GM19043 (cell line): ENCODE results near the gene YJEFN3.

Source experiments
- ATAC-seq: cut with Tn5 transposase; IDR thresholded peaks from one replicate; pipeline ENCODE4 v1.9.1; 2021; ENCODE audit warnings: low read depth; ENCODE audit not compliant: unreplicated experiment

The YJEFN3 gene

GRCh38 chr19:19549804-19550464, 21.2 kb downstream of the YJEFN3 start:
- no peak for ATAC-seq

- no peak for ATAC-seq
Observed at GRCh38 chr19:19550485-19550929, 21.8 kb downstream of the YJEFN3 start.

DNA sequence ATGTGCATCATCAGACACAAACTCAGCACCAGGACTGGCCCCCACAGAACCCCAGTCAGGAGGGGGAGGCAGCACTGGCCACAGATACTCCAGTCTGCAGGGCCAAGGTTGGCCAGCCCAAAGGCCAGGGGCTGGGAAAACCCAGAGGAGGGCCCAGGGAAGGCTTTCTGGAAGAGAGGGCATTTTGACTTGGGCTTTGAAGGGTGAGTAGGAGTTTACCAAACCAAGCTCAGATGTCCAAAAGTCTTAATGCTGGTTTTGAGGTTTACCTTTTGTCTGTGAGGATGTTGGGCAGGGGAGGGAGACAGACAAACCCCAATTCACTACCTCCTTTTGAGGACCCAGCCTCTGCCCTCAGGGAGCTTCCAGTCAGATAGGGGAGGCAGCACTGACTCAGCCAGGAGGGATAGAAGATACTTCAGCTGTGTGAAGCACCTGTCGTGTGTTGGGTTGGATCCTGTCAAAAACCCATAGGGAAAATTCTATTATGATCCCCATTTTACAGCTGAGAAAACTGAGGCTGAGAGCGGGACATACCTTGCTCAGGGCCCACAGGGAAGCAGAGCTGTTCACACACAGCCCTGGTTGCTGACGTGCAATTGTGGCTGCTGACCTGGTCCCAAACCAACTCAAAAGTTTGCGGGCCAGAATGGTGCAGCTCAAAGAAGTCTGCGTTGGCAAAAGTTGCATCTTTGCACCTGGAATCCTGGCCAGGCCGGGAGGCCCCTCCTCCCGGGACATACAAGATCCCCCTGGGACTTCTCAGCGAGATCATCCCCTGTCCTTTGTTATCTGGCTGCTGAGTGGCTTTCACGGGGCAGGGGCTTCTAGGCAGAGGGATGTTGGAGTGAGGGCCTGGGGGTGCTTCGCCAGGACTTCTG, 22.5 kb downstream of the YJEFN3 start:
- ATAC-seq, result no peak

DNA sequence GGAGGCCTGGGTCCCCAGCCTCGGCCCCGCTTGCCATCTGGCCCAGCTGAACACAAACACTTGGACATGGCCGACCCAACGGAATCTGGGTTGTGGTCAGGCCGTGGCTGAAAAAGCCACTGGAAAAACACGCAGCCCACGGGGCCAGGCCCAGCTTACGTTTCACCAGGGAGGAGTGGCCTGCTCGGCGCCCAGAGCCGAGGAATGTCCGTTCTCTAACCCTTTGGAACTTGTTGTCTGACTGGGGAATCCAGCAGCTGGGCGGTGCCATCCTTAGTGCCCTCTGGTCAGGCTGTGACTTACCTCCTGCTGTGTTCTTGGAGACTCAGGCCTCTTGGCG, 23.1 kb downstream of the YJEFN3 start:
- ATAC-seq, result no peak

GRCh38 chr19:19552798-19553197, 24.1 kb downstream of the YJEFN3 start:
- ATAC-seq, result no peak

- ATAC-seq, result no peak
Observed at GRCh38 chr19:19553670-19554069, 25.0 kb downstream of the YJEFN3 start.

- no peak for ATAC-seq
Observed at GRCh38 chr19:19554074-19555023, 25.6 kb downstream of the YJEFN3 start.

DNA sequence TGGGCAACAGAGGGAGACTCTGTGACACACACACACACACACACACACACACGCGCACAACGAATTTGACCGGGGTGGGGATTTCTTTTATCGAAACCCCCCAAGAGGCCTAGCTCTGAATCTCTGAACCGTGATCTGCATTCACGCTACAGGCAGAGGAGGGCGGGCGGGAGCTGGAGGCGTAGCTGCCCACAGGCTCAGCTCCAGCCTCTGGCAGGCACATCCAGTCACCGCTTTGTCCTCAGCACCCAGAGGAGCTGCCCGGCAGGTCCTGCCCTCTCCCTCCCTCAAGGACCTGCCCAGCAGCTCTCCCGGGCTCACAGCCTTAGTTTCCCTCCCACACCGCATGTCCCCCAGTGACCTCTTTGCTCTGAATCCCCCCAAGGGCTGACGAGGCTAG, 29.3 kb downstream of the YJEFN3 start:
- ATAC-seq, result no peak

- no peak for ATAC-seq
Observed at GRCh38 chr19:19558636-19559035, 29.9 kb downstream of the YJEFN3 start.

GRCh38 chr19:19559931-19560330, 31.2 kb downstream of the YJEFN3 start:
- no peak for ATAC-seq

DNA sequence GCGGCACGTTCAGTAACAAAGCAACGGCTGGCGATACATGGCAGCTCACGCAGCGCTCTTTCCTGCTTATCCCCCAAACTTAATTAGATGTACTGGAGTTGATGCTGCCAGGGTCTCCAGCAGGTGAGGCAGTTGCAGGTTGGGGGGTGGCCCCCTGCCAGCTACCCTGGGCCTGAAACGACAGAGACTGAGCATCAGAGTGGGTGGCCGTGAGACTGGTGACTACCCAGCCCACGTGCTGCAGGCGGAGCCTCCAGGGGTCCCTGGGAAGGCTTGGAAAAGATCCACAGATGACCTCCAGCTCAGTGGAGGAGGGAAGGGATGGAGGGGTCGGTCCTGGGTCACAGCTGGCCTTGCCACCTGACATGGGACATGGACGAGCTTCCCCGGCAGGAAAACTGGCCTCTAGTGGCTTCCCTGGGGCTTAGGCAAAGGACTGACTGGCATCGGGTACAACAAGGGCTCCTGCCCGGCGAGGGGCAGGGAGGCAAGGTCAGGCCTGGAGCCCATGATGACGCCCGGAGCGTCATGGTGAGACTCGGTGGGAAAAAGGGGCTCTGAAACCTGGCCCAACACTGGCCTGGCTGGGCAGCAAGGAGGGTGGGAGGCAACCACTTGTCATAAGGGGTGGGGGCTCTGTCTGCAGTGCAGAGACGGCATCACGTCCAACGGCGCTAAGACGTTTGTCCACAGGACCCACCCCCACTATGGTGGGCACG, 33.4 kb downstream of the YJEFN3 start:
- no peak for ATAC-seq

GRCh38 chr19:19562665-19563347, 34.1 kb downstream of the YJEFN3 start:
- ATAC-seq, result no peak

DNA sequence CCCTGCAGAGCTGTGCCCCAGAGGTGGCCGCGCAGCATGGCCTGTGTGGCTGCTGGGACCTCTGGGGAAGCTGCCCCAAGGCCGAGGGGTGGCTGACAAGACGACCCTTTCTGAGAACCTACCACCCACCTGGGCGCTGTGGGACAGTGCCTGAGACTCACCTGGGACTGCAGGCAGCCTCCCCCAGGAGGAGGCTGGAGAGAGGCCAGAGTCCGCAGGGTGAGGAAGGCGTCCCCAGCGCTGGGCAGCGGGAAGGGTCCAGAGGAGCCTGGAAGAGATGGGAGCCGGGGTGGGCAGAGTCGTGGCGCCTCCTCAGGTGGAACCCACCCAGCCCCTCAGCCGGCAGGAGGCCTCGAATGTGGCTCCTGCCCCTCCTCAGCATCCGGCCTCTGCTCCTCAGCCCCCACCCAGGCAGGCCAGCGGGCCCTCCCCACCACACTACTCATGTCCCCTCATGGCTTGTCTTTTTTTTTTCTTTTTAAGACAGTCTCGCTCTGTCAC, 34.7 kb downstream of the YJEFN3 start:
- ATAC-seq, result no peak

GRCh38 chr19:19566306-19566705, 37.6 kb downstream of the YJEFN3 start:
- no peak for ATAC-seq

- no peak for ATAC-seq
Observed at GRCh38 chr19:19567391-19567790, 38.7 kb downstream of the YJEFN3 start.

DNA sequence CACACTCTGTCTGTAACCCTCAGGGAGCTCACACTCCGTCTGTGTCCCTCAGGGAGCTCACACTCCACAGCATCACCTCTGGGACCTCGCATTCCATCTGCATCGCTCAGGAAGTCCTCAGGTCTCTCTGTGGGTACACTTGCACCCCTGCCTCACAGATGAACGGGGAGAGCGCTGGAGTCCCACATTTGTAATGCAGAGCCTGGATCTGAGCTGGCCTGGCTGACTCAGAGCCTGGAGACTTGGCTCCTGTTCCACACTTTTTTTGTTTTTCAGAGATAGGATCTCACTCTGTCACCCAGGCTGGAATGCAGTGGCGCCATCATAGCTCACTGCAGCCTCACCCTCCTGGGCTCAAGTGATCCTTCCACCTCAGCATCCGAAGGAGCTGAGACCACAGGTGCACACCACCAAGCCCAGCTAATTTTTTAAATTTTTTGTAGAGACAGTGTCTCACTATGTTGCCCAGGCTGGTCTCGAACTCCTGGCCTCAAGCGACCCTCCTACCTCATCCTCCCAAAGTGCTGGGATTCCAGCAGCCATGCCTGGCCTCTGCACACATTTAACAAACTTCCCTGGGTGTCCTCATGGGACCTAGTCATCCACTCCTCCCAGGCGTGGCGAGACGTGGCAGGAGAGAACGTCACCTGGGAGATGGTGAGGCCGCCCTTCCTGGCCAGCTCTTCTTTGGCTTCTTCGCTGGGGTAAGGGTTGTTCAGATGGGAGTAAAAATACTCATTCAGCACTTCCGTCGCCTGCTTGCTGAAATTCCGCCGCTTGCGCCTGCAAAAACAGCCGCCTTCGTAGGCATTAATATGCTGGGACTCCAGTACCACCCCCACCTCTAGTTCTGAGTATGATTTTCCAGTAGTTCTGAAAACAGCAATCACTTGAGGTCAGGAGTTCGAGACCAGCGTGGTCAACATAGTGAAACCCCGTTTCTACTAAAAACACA, 40.4 kb downstream of the YJEFN3 start:
- ATAC-seq, result no peak

GRCh38 chr19:19570571-19570970, 41.9 kb downstream of the YJEFN3 start:
- ATAC-seq, result no peak

- ATAC-seq, result no peak
Observed at GRCh38 chr19:19571071-19571786, 42.5 kb downstream of the YJEFN3 start.
